Heart left ventricle (tissue), 16 donors: Measurements from ENCODE around the gene PRKAG3. TPM values are rescaled to one million over a fixed set of nuclear protein-coding genes. Genes with fewer than 3 reads are reported as not detected.

ENCODE experiments used
- ATAC-seq, 4 donors: fragments of 200-7000 bp; cut with Tn5 transposase; one replicate each; pipeline ENCODE4 v1.9.1; 2020 to 2022; ENCODE audit warnings: moderate library complexity in 4 of 4, mild to moderate bottlenecking in 3 of 4, moderate number of reproducible peaks in 1 of 4
- DNase-seq, 5 donors: peaks; one replicate each; pipeline ENCODE4 v3.0.0-alpha.2; 2020
- H3K27ac ChIP-seq, 12 donors: fragments of 200-600 bp; sonication (generic) in 4 of 12; one replicate each; pipeline versions ENCODE4 v1.5.0 to v1.8.0; 2016 to 2022; ENCODE audit warnings: mild to moderate bottlenecking in 2 of 12
- H3K27me3 ChIP-seq, 9 donors: fragments of 200-600 bp; sonication (generic) in 2 of 9; one replicate each; pipeline versions ENCODE4 v1.5.1 to v1.8.0; 2016 to 2022; ENCODE audit warnings: mild to moderate bottlenecking in 3 of 9
- H3K36me3 ChIP-seq, 9 donors: fragments of 200-600 bp; sonication (generic) in 2 of 9; one replicate each; pipeline versions ENCODE4 v1.5.0 to v1.8.0; 2018 to 2022; ENCODE audit warnings: mild to moderate bottlenecking in 2 of 9
- H3K4me1 ChIP-seq, 12 donors: fragments of 200-600 bp; sonication (generic) in 4 of 12; one replicate each; pipeline versions ENCODE4 v1.5.0 to v1.8.0; 2016 to 2022; ENCODE audit warnings: mild to moderate bottlenecking in 3 of 12
- H3K4me3 ChIP-seq, 12 donors: fragments of 200-600 bp; sonication (generic) in 4 of 12; one replicate each; pipeline versions ENCODE4 v1.5.0 to v1.8.0; 2017 to 2022; ENCODE audit warnings: mild to moderate bottlenecking in 9 of 12, moderate library complexity in 4 of 12
- H3K9me3 ChIP-seq, 12 donors: fragments of 200-600 bp; sonication (generic) in 4 of 12; one replicate each; pipeline versions ENCODE4 v1.5.0 to v1.8.0; 2016 to 2022; ENCODE audit warnings: mild to moderate bottlenecking in 1 of 12
- CTCF ChIP-seq, 12 donors: fragments of 200-600 bp; sonication (generic) in 4 of 12; IDR thresholded peaks; one replicate each; pipeline versions ENCODE4 v1.5.0 to v1.8.0; 2018 to 2022; ENCODE audit warnings: antibody characterized with exemption in 12 of 12, mild to moderate bottlenecking in 5 of 12
- POLR2A ChIP-seq, 2 donors: fragments of 450-650 bp; IDR thresholded peaks; one replicate each; pipeline ENCODE4 v1.6.1; 2017; ENCODE audit warnings: antibody characterized with exemption in 2 of 2, mild to moderate bottlenecking in 2 of 2, moderate library complexity in 2 of 2
- WGBS, 4 donors: extraction: QIAGEN DNeasy Blood & Tissue Kit in 2 of 4; methylation state at CpG; one replicate each; pipeline versions ENCODE4 v1.1.5 to v1.1.7; 2013 to 2018; 5-methylcytosine and 5-hydroxymethylcytosine counted together
- intact Hi-C, 10 donors: fragments of 100-400 bp; cut with DNase I; formaldehyde crosslinking; loops; one replicate each; pipeline versions ENCODE4 v1.11.1 to v1.14.2; 2022
- polyA plus RNA-seq, 2 donors: library from polyadenylated mRNA; stranded (reverse); fragments of 200-250 nt; gene quantifications; one replicate each; pipeline ENCODE4 v1.2.3, GENCODE V29; 2013
- total RNA-seq, 9 donors: library from RNA; depleted of rRNA in 2 of 9; stranded (reverse); fragments of >200 nt in 2 of 9; fragmentation: NEBNext Ultra II Directional in 3 of 9; extraction: Animal tissue kit (Norgen Biotek cat#: 25700) in 3 of 9; gene quantifications; one replicate each; pipeline versions ENCODE4 v1.1.0 to v1.2.4, GENCODE V29; 2016 to 2023
- donor health status: ischemic (EF 13 %, LVEDD 7.1; RV severe dilation, severe dysfunction).
- donor health status: healthy with polysubstance abuse.
- donor health status: DM: no; HTN: yes; CAD: no.
- donor health status: DM: no; HTN: no; CAD: no.
- donor health status: ischemic (EF 25% LVEDD 6.9; RV normal size, moderate dysfunction).
- donor health status: ischemic (EF 25% LVEDD 5.7; RV mildly dilated, moderate dysfunction).
- donor health status: healthy.
- donor health status: DM: yes; HTN: yes; CAD: no.
- donor health status: ischemic (EF 35%, LVEDD 5.7; RV mildly dilated, moderate dysfunction).
- donor health status: nonischemic (EF 11% LVEDD 7.7; RV severe dilation, severe dysfunction).
- donor health status: DM: yes; HTN: yes; CAD: no.
- donor health status: PGD.
- donor health status: ischemic (EF 29% LVEDD 5.4; RV normal size, mild dysfunction).
- donor health status: nonischemic (EF 23%, LVEDD 6.1; RV moderate dilation, normal function).

The PRKAG3 gene
- total and polyA plus RNA-seq, 11 donors: 0.06 TPM; not detected in 10

DNA sequence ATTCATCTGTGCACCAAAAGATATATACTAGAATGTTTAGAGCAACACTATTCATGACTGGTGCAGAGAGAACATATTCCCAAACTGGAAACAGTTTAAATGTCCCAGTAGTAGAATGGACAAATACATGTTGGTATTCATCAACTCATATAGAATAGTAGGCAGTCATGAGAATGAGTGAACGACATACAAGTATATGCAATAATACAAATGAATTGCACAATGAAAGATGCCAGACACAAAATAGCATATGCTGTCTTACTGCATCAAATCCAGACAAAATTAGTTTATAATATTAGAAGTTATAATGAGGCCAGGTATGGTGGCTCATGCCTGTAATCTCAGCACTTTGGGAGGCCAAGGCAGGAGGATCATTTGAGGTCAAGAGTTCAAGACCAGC lies 8.3 kb upstream of the PRKAG3 start:
- Histone ChIP-seq H3K36me3 (no peaks in the 10 kb centered on the region), H3K9me3 (peaks cover 0 to 20% (median 6%) of the 10 kb centered on the region in 12 donors), H3K4me1 (peaks cover 0 to 16% (median 0%) of the 10 kb centered on the region in 12 donors), H3K4me3 (no peak overlapping the region), H3K27me3 (peaks cover 0 to 33% (median 0%) of the 10 kb centered on the region in 9 donors), H3K27ac (peak overlapping the region in 1 of 12 donors; percentile 28)
- ATAC-seq (no peak), DNase-seq (no peak)
- 83 to 91% (median 86%) methylated on average over 1 of the region's 1 CpG for WGBS, 4 donors
- TF ChIP-seq POLR2A (IDR thresholded peaks at IDR 0.05) (no peak), CTCF (IDR thresholded peaks at IDR 0.05) (no peak)
- intact Hi-C loops: loop anchor here in 1 of 10 donors (5.0 kb wide), 1 partner anchor 133 kb away; no protein-coding TSS in a partner anchor

DNA sequence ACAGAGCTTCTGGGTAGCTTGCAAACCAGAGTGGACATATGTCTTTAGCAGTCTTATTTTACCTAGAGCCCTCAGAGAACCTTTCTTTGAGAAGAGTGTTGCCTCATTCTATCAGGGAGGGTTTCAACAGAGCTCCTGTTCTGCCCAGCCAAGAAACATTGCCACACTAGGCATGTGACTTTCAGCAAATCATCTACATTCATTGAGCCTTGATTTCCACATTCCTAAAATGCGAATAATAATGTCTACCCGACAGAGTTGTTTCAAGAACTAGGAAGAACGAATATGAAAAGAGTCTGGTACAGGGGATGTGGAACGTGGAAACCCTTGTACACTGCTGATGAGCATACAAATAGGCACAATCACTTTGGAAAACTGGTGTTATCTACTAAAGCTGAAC lies 7.8 kb upstream of the PRKAG3 start:
- Histone ChIP-seq H3K9me3 (peaks cover 0 to 19% (median 6%) of the 10 kb centered on the region in 12 donors), H3K27ac (peak overlapping the region in 1 of 12 donors; percentile 28), H3K36me3 (no peaks in the 10 kb centered on the region), H3K4me1 (peaks cover 0 to 16% (median 0%) of the 10 kb centered on the region in 12 donors), H3K27me3 (peaks cover 0 to 37% (median 0%) of the 10 kb centered on the region in 9 donors), H3K4me3 (no peak overlapping the region)
- no peak for DNase-seq
- WGBS, 4 donors: 67 to 75% (median 70%) methylated on average over 4 of the region's 4 CpGs
- peak in 1 of 4 donors; percentile 61 for ATAC-seq
- intact Hi-C loops: no loop called here
- TF ChIP-seq CTCF (IDR thresholded peaks at IDR 0.05) (no peak), POLR2A (IDR thresholded peaks at IDR 0.05) (no peak)

- H3K9me3 ChIP-seq: peaks cover 0 to 17% (median 6%) of the 10 kb centered on the region in 12 donors
- H3K4me3 ChIP-seq: no peak overlapping the region
- peaks cover 0 to 16% (median 0%) of the 10 kb centered on the region in 12 donors for H3K4me1 ChIP-seq
- DNase-seq (no peak), ATAC-seq (no peak)
- H3K27ac ChIP-seq: no peak overlapping the region
- H3K27me3 ChIP-seq: peaks cover 0 to 42% (median 0%) of the 10 kb centered on the region in 9 donors
- intact Hi-C loops: no loop called here
- 88 to 90% (median 90%) methylated on average over 2 of the region's 2 CpGs for WGBS, 4 donors
- no peaks in the 10 kb centered on the region for H3K36me3 ChIP-seq
- TF ChIP-seq POLR2A (IDR thresholded peaks at IDR 0.05): no peak
Measured at GRCh38 chr2:218837495-218837894, 5.9 kb upstream of the PRKAG3 start.

DNA sequence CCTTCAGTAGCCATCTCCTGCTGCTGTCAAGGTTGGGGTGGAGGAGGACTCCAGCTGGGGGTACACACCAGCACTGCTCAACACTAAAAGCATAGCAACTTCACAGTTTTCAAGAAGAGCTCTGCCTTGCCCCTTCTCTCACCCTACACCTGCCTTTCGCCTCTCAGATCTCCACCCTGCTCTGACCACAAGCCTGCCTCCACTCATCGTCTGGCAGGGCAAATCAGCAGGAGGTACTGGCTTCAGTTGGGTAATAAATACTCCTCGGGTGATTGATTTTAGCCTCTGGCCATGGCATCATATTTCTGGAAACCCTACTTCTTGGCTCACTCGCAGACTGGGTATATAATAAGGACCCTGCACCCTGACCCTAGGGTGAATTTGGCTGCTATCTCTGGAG lies 3.1 kb upstream of the PRKAG3 start:
- Histone ChIP-seq H3K4me1 (peaks cover 0 to 30% (median 6%) of the 10 kb centered on the region in 12 donors), H3K36me3 (no peaks in the 10 kb centered on the region), H3K4me3 (no peak overlapping the region), H3K27me3 (peaks cover 0 to 44% (median 0%) of the 10 kb centered on the region in 9 donors), H3K27ac (no peak overlapping the region), H3K9me3 (peaks cover 0 to 15% (median 6%) of the 10 kb centered on the region in 12 donors)
- no peak for TF ChIP-seq CTCF (IDR thresholded peaks at IDR 0.05)
- no peak for TF ChIP-seq POLR2A (IDR thresholded peaks at IDR 0.05)
- DNase-seq (no peak), ATAC-seq (no peak)
- 65 to 79% (median 72%) methylated on average over 4 of the region's 4 CpGs for WGBS, 4 donors
- intact Hi-C loops: loop anchor here in 1 of 10 donors (5.0 kb wide), 1 partner anchor 87 kb away; no protein-coding TSS in a partner anchor
